Activated T-helper 9 cell treated with anti-CD3 and anti-CD28 coated beads, Interleukin-2, amount 50 U/mL, for 16 hours (primary cell): Measurements from ENCODE around the gene RETREG3.
A peak's percentile ranks its signal among the peaks of the same experiment; 100 is the strongest.
"Not testable (repeated sequence)": the region's sequence is repeated elsewhere in the genome, so short reads cannot be mapped to it uniquely, and the experiment has no call there.

Source experiments
- DNase-seq: peaks from one replicate; pipeline ENCODE4 v3.0.0-alpha.2; 2020; ENCODE audit warnings: low read depth

RETREG3 gene

DNA sequence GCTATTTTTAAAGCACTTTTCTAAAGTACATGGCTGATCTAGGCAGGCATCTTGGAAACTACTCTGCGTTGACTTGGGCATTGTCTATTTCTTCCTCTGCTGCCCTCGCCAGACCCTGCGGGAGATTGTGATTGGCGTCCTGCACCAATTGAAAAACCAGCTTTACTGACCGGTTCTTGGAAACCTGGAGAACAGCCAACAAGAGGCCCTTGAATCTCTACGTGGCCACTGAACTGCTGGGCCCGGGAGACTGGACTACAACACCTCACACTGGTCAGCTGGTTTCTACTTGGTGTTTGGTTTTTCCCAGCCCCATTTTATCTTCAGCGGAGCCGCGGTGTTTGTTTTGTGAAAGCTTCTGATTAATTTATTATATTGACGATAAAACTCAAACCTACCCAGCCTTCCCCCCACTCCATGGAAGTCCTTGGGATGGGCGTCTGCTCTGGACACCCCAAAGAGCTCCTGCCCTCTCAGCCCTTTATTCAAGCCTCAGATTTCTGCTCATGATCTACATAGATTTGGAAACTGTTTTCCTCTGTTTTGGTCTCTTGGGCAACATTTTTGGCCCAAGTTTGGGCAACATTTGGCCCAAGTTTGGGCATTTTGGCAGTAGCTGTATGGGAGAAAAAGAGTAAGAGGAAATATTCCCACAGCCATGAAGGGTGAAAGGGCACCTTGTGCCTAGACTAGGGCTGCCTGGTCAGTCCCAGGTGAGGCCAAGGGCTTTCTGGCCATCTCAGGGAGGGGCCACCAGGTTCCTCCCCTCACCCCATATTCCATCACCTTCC is 37.5 kb downstream of the RETREG3 start:
- no peak for DNase-seq

GRCh38 chr17:42568341-42569111 is 40.6 kb downstream of the RETREG3 start:
- no peak for DNase-seq

- DNase-seq = peak; percentile 90
Measured at GRCh38 chr17:42566883-42567573, 42.1 kb downstream of the RETREG3 start, which contains the start of gene MLX. MLX (plus strand) TSS chr17:42567100; CDS start chr17:42567125, 25 bp downstream.

- DNase-seq = no peak
Measured at GRCh38 chr17:42566215-42566882, 42.8 kb downstream of the RETREG3 start.

DNA sequence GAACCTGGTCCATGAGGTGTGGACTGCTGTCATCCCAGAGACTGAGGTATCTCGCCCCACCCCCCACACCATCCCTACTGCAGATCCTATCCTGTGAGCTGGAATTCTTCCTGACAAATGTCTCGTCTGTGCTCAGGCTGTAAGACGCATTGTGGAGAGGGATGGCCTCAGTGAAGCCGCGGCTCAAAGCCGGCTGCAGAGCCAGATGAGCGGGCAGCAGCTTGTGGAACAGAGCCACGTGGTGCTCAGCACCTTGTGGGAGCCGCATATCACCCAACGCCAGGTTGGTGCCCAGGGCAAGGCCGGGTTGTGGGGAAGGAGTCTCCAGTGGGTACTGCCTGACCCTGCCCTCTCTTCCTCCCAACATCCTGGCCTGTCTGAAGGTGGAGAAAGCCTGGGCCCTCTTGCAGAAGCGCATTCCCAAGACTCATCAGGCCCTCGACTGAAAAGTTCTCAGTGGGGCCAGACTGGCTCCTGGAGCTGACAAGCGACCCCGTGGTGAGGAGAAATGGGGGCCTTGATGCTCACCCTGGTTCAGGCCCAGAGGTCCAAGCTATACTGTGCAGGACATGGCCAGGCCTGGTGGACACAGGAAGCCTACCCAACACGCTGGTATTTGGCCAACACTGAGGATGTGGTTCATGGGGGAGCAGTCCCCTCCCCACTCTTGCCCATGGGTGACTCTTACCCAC is 43.5 kb downstream of the RETREG3 start:
- no peak for DNase-seq

- DNase-seq = no peak
Measured at GRCh38 chr17:42564815-42565522, 44.2 kb downstream of the RETREG3 start.

- DNase-seq = no peak
Measured at GRCh38 chr17:42563950-42564349, 45.2 kb downstream of the RETREG3 start.

GRCh38 chr17:42563543-42563942 is 45.6 kb downstream of the RETREG3 start:
- DNase-seq = no peak

GRCh38 chr17:42563143-42563509 is 46.0 kb downstream of the RETREG3 start:
- no peak for DNase-seq

- DNase-seq = no peak
Measured at GRCh38 chr17:42562388-42563142, 46.6 kb downstream of the RETREG3 start.

DNA sequence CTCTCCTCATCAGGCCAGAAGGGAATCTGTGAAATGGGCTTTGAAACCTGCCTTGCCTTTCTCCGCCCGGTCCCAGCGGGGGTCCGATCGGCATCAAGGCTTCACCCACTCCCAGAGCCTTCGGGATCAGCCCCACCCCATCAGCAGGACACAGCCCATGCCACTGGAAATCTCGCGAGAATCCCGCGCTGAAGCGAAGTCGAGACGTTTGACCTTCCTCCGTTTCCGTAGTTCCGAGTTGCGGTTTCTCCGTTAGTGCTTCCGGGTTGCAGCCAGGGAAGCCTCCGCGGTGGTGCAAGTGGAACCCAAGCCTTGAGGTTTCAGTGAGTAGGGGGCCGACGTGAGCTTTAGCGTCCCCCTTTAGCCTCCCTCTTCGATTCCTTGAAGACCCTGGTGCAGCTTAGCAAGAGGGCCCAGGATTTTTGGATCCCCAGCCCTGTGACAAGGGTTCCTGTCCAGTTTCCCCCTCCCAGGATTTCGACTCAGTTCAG is 47.2 kb downstream of the RETREG3 start, which contains the start of gene COASY:
Gene COASY, plus strand, starts transcription at position 252 of the 491 bp plus-strand sequence. CDS start 475 bp downstream, outside the sequence.
- peak; percentile 81 for DNase-seq

- no peak for DNase-seq
Measured at GRCh38 chr17:42560246-42560645, 48.9 kb downstream of the RETREG3 start.

- DNase-seq = no peak
Measured at GRCh38 chr17:42559075-42559474, 50.1 kb downstream of the RETREG3 start.

DNA sequence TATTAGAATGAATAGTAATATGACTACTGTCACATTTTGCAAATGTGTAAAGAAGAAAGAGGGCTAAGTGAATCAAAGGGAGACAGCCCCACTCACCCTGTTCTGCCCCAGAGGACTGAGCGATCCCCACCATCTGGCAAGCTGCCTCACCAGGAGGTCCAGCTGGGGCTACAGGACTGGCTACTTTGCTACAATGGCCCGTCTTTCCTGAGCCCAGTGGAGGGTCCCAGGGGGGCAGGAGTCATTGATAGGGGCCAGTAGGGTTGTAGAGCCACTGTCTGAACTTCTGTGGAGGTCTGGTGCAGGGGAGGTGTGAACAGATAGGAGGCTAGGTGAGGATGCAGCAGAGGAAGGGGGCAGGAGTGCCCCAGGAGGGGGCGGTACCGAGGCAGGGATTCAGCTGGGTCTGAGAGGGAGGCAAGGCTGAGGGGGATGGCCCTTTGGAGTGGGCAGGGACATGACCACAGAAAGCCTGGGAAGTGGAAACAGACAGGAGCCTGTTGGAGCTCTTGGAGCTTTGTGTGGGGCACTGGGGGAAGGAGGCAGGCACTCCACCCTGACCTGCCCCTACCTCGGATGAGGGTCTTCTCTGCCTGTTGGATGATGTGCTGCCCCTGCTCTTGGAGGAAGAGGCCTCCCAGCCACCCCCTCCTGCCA is 53.1 kb downstream of the RETREG3 start:
- not testable (repeated sequence) for DNase-seq

GRCh38 chr17:42555122-42555622 is 54.0 kb downstream of the RETREG3 start:
- no peak for DNase-seq

GRCh38 chr17:42554250-42555121 is 54.7 kb downstream of the RETREG3 start:
- peak; percentile 58 for DNase-seq

GRCh38 chr17:42553866-42554249 is 55.3 kb downstream of the RETREG3 start:
- no peak for DNase-seq
